C4-2B (cell line): ENCODE measurements around the gene UBE3C.

Experiments used
- CTCF ChIP-seq: fragments of 450-650 bp; conservative IDR thresholded peaks from 2 replicates; pipeline ENCODE4 v1.5.1; 2017; ENCODE audit warnings: mild to moderate bottlenecking
- ZFX ChIP-seq: fragments of 450-650 bp; IDR thresholded peaks from 2 replicates; pipeline ENCODE4 v1.6.1; 2017

- TF ChIP-seq CTCF, result no peak
- no peak for TF ChIP-seq ZFX
Measured at GRCh38 chr7:157158400-157158799, 19.7 kb downstream of the UBE3C start.
